H1 (cell line): ENCODE data around the gene SLC25A31. TPM values are rescaled to one million over a fixed set of nuclear protein-coding genes. Genes with fewer than 3 reads are reported as not detected.

Source experiments
- CTCF ChIA-PET: fragments of 300-600 bp; sonication (Branson Sonifier 250); formaldehyde crosslinking; loops from one replicate; lab custom pipeline; 2021; ENCODE audit not compliant: partially characterized antibody; lab: Charles Lee
- POLR2A ChIA-PET: fragments of 300-600 bp; sonication (Branson Sonifier 250); formaldehyde crosslinking; loops from one replicate; lab custom pipeline; 2021; ENCODE audit warnings: inconsistent platforms; ENCODE audit not compliant: partially characterized antibody; lab: Charles Lee
- DNase-seq, 2 experiments: peaks; one replicate each; pipeline versions ENCODE4 v3.0.0 to v3.0.0-alpha.2; 2010 to 2022; ENCODE audit warnings: low spot score in 2 of 2, low read depth in 1 of 2, mixed read lengths in 1 of 2
- FAIRE-seq: peaks from 2 replicates; lab custom pipeline; 2011; peaks lifted over from hg19 to GRCh38; lab: Jason Lieb, UNC
- H2AFZ ChIP-seq: 2 replicates; pipeline ENCODE4 v1.8.1; 2012; ENCODE audit warnings: low read length, inconsistent platforms
- H2AK5ac ChIP-seq: 2 replicates; pipeline ENCODE4 v1.6.1; 2013; ENCODE audit warnings: low read depth, low read length
- H2BK120ac ChIP-seq: replicated peaks from 2 replicates; pipeline ENCODE3; 2013; ENCODE audit warnings: low read depth, low read length, inconsistent platforms
- H2BK12ac ChIP-seq: 2 replicates; pipeline ENCODE4 v1.6.1; 2013; ENCODE audit warnings: low read depth, low read length
- H2BK15ac ChIP-seq: 2 replicates; pipeline ENCODE4 v1.6.1; 2013; ENCODE audit warnings: low read length
- H2BK20ac ChIP-seq: 2 replicates; pipeline ENCODE4 v1.6.1; 2013; ENCODE audit warnings: low read length
- H2BK5ac ChIP-seq: 2 replicates; pipeline ENCODE4 v1.6.1; 2013; ENCODE audit warnings: low read depth, low read length
- H3K14ac ChIP-seq: 2 replicates; pipeline ENCODE4 v1.6.1; 2013; ENCODE audit warnings: inconsistent platforms; ENCODE audit not compliant: insufficient read length
- H3K18ac ChIP-seq: 2 replicates; pipeline ENCODE4 v1.6.1; 2013; ENCODE audit warnings: low read length; ENCODE audit errors: extremely low read depth
- H3K23ac ChIP-seq: 2 replicates; pipeline ENCODE4 v1.6.1; 2013; ENCODE audit warnings: inconsistent platforms; ENCODE audit not compliant: insufficient read length
- H3K23me2 ChIP-seq: 2 replicates; pipeline ENCODE4 v1.6.1; 2013; ENCODE audit warnings: low read depth, low read length
- H3K27ac ChIP-seq: 2 replicates; pipeline ENCODE4 v1.6.1; 2011; ENCODE audit warnings: low read depth, low read length, inconsistent platforms
- H3K27me3 ChIP-seq, 4 experiments: replicated peaks in 1 of 4; 1 replicate in 1 of 4; 2 replicates in 3 of 4; pipeline versions ENCODE4 v1.6.1 to v1.8.1; 2011 to 2013; ENCODE audit warnings: low read length in 3 of 4, mild to moderate bottlenecking in 3 of 4, inconsistent platforms in 2 of 4, mixed read lengths in 2 of 4, moderate library complexity in 1 of 4; ENCODE audit not compliant: control insufficient read depth in 3 of 4, insufficient read depth in 3 of 4; ENCODE audit errors: extremely low read depth in 1 of 4
- H3K36me3 ChIP-seq, 4 experiments: 2 replicates each; pipeline versions ENCODE4 v1.6.1 to v1.8.1; 2011 to 2013; ENCODE audit warnings: mild to moderate bottlenecking in 4 of 4, low read length in 3 of 4, moderate library complexity in 2 of 4, control low read depth in 1 of 4, inconsistent platforms in 1 of 4; ENCODE audit not compliant: insufficient read depth in 4 of 4, control insufficient read depth in 2 of 4
- H3K4ac ChIP-seq: replicated peaks from 2 replicates; pipeline ENCODE3; 2013; ENCODE audit warnings: low read length, low read depth, mixed read lengths, inconsistent platforms; ENCODE audit not compliant: insufficient read length
- H3K4me1 ChIP-seq, 4 experiments: replicated peaks in 1 of 4; 1 replicate in 1 of 4; 2 replicates in 3 of 4; pipeline versions ENCODE4 v1.6.1 to v1.8.1; 2011 to 2013; ENCODE audit warnings: low read length in 3 of 4, inconsistent platforms in 2 of 4, mixed read lengths in 1 of 4; ENCODE audit not compliant: insufficient read depth in 4 of 4, control insufficient read depth in 3 of 4
- H3K4me2 ChIP-seq, 2 experiments: 2 replicates each; pipeline versions ENCODE4 v1.6.1 to v1.8.1; 2011 to 2013; ENCODE audit warnings: low read depth in 2 of 2, low read length in 2 of 2, control low read depth in 1 of 2, inconsistent platforms in 1 of 2, mild to moderate bottlenecking in 1 of 2; ENCODE audit not compliant: insufficient read depth in 1 of 2
- H3K4me3 ChIP-seq, 4 experiments: fragments of 200-600, 300-600 bp in 1 of 4; sonication (generic), shearing (Covaris generic), sonication (Bioruptor Twin) in 1 of 4; 2 replicates each; pipeline versions ENCODE4 v1.5.1 to v1.8.1; 2011 to 2016; ENCODE audit warnings: low read length in 4 of 4, low read depth in 3 of 4, control low read depth in 2 of 4, inconsistent platforms in 2 of 4, mild to moderate bottlenecking in 2 of 4, mixed read lengths in 1 of 4, moderate library complexity in 1 of 4; ENCODE audit not compliant: insufficient read depth in 2 of 4; ENCODE audit errors: extremely low read depth in 1 of 4
- H3K56ac ChIP-seq: replicated peaks from 2 replicates; pipeline ENCODE3; 2013; ENCODE audit warnings: low read depth, mild to moderate bottlenecking, mixed read lengths, low read length, inconsistent platforms; ENCODE audit not compliant: insufficient read length
- H3K79me1 ChIP-seq: 2 replicates; pipeline ENCODE4 v1.6.1; 2013; ENCODE audit warnings: low read depth, low read length, control low read depth
- H3K79me2 ChIP-seq, 2 experiments: 2 replicates each; pipeline versions ENCODE4 v1.6.1 to v1.8.1; 2012 to 2013; ENCODE audit warnings: low read length in 2 of 2, mild to moderate bottlenecking in 2 of 2, inconsistent platforms in 1 of 2; ENCODE audit not compliant: insufficient read depth in 2 of 2, control insufficient read depth in 1 of 2
- H3K9ac ChIP-seq, 4 experiments: replicated peaks in 1 of 4; 1 replicate in 1 of 4; 2 replicates in 3 of 4; pipeline versions ENCODE4 v1.6.1 to v1.8.1; 2011 to 2013; ENCODE audit warnings: low read depth in 3 of 4, low read length in 3 of 4, control low read depth in 2 of 4, mild to moderate bottlenecking in 2 of 4, moderate library complexity in 2 of 4, inconsistent platforms in 1 of 4; ENCODE audit errors: extremely low read depth in 1 of 4
- H3K9me3 ChIP-seq, 2 experiments: 2 replicates each; pipeline versions ENCODE4 v1.6.1 to v1.8.1; 2012 to 2013; ENCODE audit warnings: mild to moderate bottlenecking in 2 of 2, moderate library complexity in 2 of 2, control low read depth in 1 of 2, inconsistent platforms in 1 of 2, low read depth in 1 of 2, low read length in 1 of 2, mixed read lengths in 1 of 2; ENCODE audit not compliant: insufficient read depth in 2 of 2
- H4K20me1 ChIP-seq, 2 experiments: replicated peaks in 1 of 2; 2 replicates each; pipeline versions ENCODE3 to v1.8.1; 2011 to 2013; ENCODE audit warnings: inconsistent platforms in 2 of 2, low read length in 2 of 2, mild to moderate bottlenecking in 1 of 2; ENCODE audit not compliant: insufficient read depth in 2 of 2, control insufficient read depth in 1 of 2
- H4K5ac ChIP-seq: 2 replicates; pipeline ENCODE4 v1.6.1; 2013; ENCODE audit warnings: low read length, low read depth, mixed read lengths, inconsistent platforms; ENCODE audit not compliant: insufficient read length
- H4K8ac ChIP-seq: 2 replicates; pipeline ENCODE4 v1.8.0; 2013; ENCODE audit warnings: mild to moderate bottlenecking, moderate library complexity, low read length, inconsistent platforms; ENCODE audit not compliant: insufficient read depth; ENCODE audit errors: extremely low read depth
- H4K91ac ChIP-seq: replicated peaks from 2 replicates; pipeline ENCODE3; 2013; ENCODE audit warnings: low read length, mixed read lengths, inconsistent platforms; ENCODE audit not compliant: insufficient read length
- CEBPB ChIP-seq: IDR thresholded peaks from 2 replicates; pipeline ENCODE4 v1.6.1; 2012; ENCODE audit warnings: low read depth, low read length
- YY1 ChIP-seq: IDR thresholded peaks from 2 replicates; pipeline ENCODE4 v1.6.1; 2011; ENCODE audit warnings: low read depth, mild to moderate bottlenecking, low read length
- WGBS, 2 experiments: shearing (Covaris generic) in 1 of 2; methylation state at CpG; one replicate each; pipeline versions ENCODE4 v1.1.6 to v1.1.7; 2013 to 2015; ENCODE audit warnings: low lambda C conversion rate in 2 of 2, mixed read lengths in 2 of 2, inconsistent platforms in 1 of 2, low coverage in 1 of 2, missing lambda C conversion rate in 1 of 2; ENCODE audit not compliant: insufficient replicate concordance in 2 of 2, insufficient coverage in 1 of 2, insufficient read length in 1 of 2; ENCODE audit errors: extremely low coverage in 1 of 2, missing lambda C conversion rate in 1 of 2; 5-methylcytosine and 5-hydroxymethylcytosine counted together
- polyA plus RNA-seq, 7 experiments: library from polyadenylated mRNA; depleted of rRNA in 3 of 7; stranded (reverse) in 5 of 7; unstranded in 2 of 7; fragments of >200 nt in 5 of 7; fragments of 200-250 nt in 2 of 7; gene quantifications; 1 replicate in 5 of 7; 2 replicates in 1 of 7; 4 replicates in 1 of 7; pipeline versions ENCODE4 v1.2.1 to v1.2.3, GENCODE V29; 2011 to 2013; ENCODE audit warnings: missing spikeins in 2 of 7, mixed read lengths in 2 of 7
- total RNA-seq: library from RNA; stranded (reverse); fragmentation: NEBNext Ultra II Directional; extraction: Animal tissue kit (Norgen Biotek cat#: 25700); gene quantifications from 2 replicates; pipeline ENCODE4 v1.2.1, GENCODE V29; 2021

SLC25A31 gene
- total and polyA plus RNA-seq, 2 of the 8 experiments (the other 6 are each of a cell fraction or from before 2014, with no cell fraction given) = not detected

DNA sequence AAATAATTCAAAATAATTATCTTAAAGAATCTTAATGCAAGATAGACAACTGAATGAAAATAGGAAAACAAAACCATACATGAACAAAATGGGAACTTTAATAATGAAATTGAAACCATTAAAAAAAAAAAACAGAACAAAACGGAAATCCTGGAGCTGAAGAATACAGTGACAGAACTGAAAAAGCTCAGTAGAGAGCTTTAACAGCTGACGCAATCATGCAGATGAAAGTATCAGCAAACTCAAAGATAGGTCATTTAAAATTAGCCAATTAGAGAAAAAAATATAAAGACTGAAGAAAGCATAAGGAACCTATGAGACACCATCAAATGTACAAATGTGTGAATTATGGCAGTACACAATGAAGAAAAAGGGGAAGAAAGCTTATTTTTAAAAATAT is 18.8 kb downstream of the SLC25A31 start:
- Histone ChIP-seq H3K27ac (no peak overlapping the region), H3K36me3 (no peaks in the 10 kb centered on the region), H3K4me2 (no peak overlapping the region), H2AFZ (no peak overlapping the region), H3K79me1 (no peaks in the 10 kb centered on the region), H2BK20ac (no peak overlapping the region), H3K4me3 (no peak overlapping the region), H3K4ac (no peak overlapping the region), H3K18ac (no peak overlapping the region), H3K23ac (no peak overlapping the region), H3K79me2 (no peaks in the 10 kb centered on the region), H2BK12ac (no peak overlapping the region), H4K91ac (no peak overlapping the region), H2BK120ac (no peak overlapping the region), H3K56ac (no peak overlapping the region), H3K9me3 (peaks cover 0 to 7% of the 10 kb centered on the region in 2 experiments; a peak in 2 of 4 replicates), H2BK15ac (no peak overlapping the region), H2BK5ac (no peak overlapping the region), H2AK5ac (no peak overlapping the region), H3K23me2 (no peaks in the 10 kb centered on the region), H3K9ac (no peak overlapping the region), H3K27me3 (no peaks in the 10 kb centered on the region), H4K5ac (no peak overlapping the region), H4K20me1 (no peaks in the 10 kb centered on the region), H4K8ac (no peak overlapping the region), H3K4me1 (no peaks in the 10 kb centered on the region), H3K14ac (no peak overlapping the region)
- CTCF ChIA-PET = no interaction called here
- DNase-seq = no peak
- TF ChIP-seq CEBPB (peak; percentile 56; the same call in 1 of the 2 replicates), YY1 (no peak)
- POLR2A ChIA-PET = no interaction called here
- FAIRE-seq = no peak
- whole genome bisulfite sequencing, 2 experiments = 94% methylated on average over 2 of the region's 2 CpGs; no CpG with 5 or more reads in 1 of the 2 experiments
